HG03469 (cell line): ENCODE results near the gene TADA2B.

ENCODE experiments used
- ATAC-seq: cut with Tn5 transposase; IDR thresholded peaks from one replicate; pipeline ENCODE4 v1.9.1; 2021; ENCODE audit warnings: mild to moderate bottlenecking, moderate library complexity, moderate number of reproducible peaks; ENCODE audit not compliant: unreplicated experiment

The TADA2B gene

GRCh38 chr4:7105276-7105675, 62.1 kb downstream of the TADA2B start:
- ATAC-seq, result no peak

DNA sequence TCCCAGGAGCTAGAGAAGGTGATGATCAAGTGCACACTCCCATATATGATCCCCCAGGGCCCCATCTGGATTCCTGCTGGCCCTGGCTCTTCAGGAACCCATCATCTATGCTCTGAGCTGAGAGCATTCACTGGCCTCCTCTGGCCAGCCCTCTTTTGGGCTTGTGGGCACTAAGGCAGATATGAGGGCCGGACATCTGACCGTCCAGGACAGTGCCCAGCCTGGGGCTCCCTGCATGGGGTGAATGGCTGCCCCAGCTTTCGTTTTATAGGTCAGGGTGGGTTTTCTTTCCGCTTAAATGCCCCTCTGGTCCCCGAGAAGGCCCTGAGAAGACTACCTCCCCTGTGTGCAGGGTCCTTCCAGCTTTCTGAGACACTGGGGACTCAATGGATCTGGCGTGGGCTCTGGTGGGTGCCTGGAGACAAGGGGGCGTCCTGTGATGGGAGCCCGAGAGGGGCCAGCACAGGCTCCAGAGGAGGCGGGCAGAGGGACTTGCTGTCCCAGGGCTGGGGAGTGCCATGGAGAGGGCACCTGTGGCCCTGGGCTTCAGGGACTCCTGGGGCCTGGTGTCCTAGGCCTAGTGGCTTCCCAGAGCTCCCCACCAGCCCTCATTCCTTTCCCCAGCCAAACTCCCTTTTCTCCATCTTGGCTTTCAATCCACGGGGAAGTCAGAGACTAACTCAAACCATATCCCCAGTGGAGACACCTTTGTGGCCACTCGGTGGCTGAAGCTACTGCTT, 64.2 kb downstream of the TADA2B start:
- no peak for ATAC-seq
